GM18498 (cell line): Measurements from ENCODE around the gene SHANK3.

ENCODE experiments used
- ATAC-seq: cut with Tn5 transposase; IDR thresholded peaks from one replicate; pipeline ENCODE4 v1.9.1; 2021; ENCODE audit warnings: mild to moderate bottlenecking, moderate library complexity; ENCODE audit not compliant: unreplicated experiment

SHANK3 gene

GRCh38 chr22:50677493-50678217, 5.0 kb downstream of the SHANK3 start:
- no peak for ATAC-seq

- ATAC-seq, result no peak
These were observed 5.6 kb downstream of the SHANK3 start for GRCh38 chr22:50678218-50678650.

GRCh38 chr22:50678651-50679521, 6.3 kb downstream of the SHANK3 start:
- ATAC-seq, result no peak

- ATAC-seq, result no peak
These were observed 10.7 kb downstream of the SHANK3 start for GRCh38 chr22:50683086-50683993.

- ATAC-seq, result no peak
These were observed 11.4 kb downstream of the SHANK3 start for GRCh38 chr22:50683994-50684371.

- ATAC-seq, result no peak
These were observed 11.9 kb downstream of the SHANK3 start for GRCh38 chr22:50684501-50684900.

- ATAC-seq, result no peak
These were observed 12.4 kb downstream of the SHANK3 start for GRCh38 chr22:50684986-50685385.

GRCh38 chr22:50686794-50687193, 14.2 kb downstream of the SHANK3 start:
- no peak for ATAC-seq

GRCh38 chr22:50687829-50688228, 15.2 kb downstream of the SHANK3 start:
- ATAC-seq, result no peak

GRCh38 chr22:50688448-50688847, 15.8 kb downstream of the SHANK3 start:
- no peak for ATAC-seq

GRCh38 chr22:50691521-50691920, 18.9 kb downstream of the SHANK3 start:
- ATAC-seq, result no peak

GRCh38 chr22:50693462-50693861, 20.8 kb downstream of the SHANK3 start:
- no peak for ATAC-seq

GRCh38 chr22:50694099-50694605, 21.5 kb downstream of the SHANK3 start:
- ATAC-seq, result no peak

- ATAC-seq, result no peak
These were observed 22.3 kb downstream of the SHANK3 start for GRCh38 chr22:50694766-50695420.

- ATAC-seq, result no peak
These were observed 23.0 kb downstream of the SHANK3 start for GRCh38 chr22:50695421-50696250.

- no peak for ATAC-seq
These were observed 23.7 kb downstream of the SHANK3 start for GRCh38 chr22:50696251-50696798.

GRCh38 chr22:50696799-50697561, 24.4 kb downstream of the SHANK3 start:
- no peak for ATAC-seq
